Subcutaneous adipose tissue (tissue), 4 donors: ENCODE data around the gene PDE6A. TPM values are rescaled to one million over a fixed set of nuclear protein-coding genes. Genes with fewer than 3 reads are reported as not detected.

Experiments used
- total RNA-seq, 4 donors: library from RNA; depleted of rRNA; stranded (reverse); fragments of >200 nt; gene quantifications; one replicate each; pipeline ENCODE4 v1.1.0, GENCODE V29; 2016
- TF ChIP-seq, protein P1 (sequence below): fragments of 450-650 bp; IDR thresholded peaks from one replicate; pipeline ENCODE4 v1.5.1; 2016; ENCODE audit warnings: low read depth, mild to moderate bottlenecking, control low read depth, antibody characterized with exemption, moderate library complexity

Gene PDE6A
- total RNA-seq, 4 donors from 2014 or later: not detected

DNA sequence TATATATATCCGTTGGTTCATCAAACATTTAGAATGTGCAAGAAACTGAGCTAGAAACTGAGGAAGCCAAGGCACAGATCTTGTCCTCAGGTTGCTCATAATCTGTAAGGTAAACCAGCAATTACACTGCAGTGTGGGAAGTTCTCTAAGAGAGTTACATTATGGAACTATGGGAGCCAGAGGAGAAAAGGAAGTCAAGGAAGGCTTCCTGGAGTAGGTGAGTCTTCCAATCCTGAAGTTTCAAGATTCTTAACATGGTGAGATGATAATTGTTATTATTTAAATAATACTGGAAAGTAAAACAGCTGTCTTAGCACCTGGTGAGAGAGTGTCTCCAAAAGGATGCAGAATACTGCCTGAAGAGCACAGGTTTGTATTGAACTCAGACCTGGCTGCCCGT lies 44.2 kb downstream of the PDE6A start:
- TF ChIP-seq, protein P1, sequence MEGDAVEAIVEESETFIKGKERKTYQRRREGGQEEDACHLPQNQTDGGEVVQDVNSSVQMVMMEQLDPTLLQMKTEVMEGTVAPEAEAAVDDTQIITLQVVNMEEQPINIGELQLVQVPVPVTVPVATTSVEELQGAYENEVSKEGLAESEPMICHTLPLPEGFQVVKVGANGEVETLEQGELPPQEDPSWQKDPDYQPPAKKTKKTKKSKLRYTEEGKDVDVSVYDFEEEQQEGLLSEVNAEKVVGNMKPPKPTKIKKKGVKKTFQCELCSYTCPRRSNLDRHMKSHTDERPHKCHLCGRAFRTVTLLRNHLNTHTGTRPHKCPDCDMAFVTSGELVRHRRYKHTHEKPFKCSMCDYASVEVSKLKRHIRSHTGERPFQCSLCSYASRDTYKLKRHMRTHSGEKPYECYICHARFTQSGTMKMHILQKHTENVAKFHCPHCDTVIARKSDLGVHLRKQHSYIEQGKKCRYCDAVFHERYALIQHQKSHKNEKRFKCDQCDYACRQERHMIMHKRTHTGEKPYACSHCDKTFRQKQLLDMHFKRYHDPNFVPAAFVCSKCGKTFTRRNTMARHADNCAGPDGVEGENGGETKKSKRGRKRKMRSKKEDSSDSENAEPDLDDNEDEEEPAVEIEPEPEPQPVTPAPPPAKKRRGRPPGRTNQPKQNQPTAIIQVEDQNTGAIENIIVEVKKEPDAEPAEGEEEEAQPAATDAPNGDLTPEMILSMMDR: no peak

DNA sequence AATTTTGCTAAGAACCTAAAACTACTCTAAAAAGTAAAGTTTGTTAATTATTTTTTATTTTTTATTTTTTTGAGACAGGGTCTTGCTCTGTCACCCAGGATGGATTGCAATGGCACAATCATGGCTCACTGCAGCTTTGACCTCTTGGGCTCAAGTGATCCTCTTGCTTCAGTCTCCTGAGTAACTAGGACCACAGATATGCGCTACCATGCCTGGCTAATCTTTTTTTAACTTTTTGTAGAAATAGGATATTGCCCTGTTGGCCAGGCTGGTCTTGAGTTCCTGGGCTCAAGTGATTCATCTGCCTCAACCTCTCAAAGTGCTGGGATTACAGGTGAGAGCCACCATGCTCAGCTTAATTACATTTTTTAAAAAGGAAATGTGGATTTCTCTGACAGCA lies 45.8 kb downstream of the PDE6A start:
- TF ChIP-seq, protein P1: no peak

DNA sequence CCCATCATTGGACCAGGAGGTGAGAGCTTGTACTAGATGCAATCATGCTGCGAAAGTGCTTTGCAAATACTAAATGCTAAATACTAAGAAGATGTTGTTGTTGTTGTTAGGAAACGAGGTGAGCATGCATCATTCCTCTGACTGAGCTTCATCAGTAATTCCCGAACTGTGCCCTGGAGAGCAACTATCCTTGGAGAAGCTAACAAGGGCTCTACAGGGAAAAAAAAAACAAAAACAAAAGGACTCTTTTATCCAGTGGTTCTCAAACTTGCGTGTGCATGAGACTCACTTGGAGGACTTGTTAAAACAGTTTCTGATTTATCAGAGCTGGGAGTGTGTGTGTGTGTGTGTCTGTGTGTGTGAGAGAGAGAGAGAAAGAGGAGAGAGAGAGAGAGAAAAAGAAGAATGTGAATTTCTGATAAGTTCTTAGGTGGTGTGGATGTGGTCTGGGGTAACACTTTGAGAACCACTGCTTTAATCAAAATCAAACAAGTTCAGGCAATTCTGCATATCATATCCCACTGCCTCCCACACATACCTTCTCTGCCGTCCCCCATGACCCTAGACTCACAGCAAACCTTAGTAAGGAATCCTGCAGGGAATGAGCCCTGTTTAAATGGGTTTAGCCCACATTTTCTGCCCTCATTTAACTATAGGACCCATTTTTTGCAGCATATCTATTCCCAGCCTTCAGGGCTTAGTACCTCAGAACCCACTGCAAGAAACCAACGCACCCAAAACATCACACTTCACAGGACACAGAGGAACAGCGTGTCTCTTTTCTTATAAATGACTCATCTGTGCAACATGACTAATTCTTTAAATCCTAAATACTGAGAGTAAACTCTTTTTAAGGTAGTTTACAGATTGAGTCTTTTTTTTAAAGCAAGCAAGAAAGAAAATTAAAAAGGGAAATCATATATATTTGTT lies 48.9 kb downstream of the PDE6A start:
- TF ChIP-seq, protein P1: no peak

DNA sequence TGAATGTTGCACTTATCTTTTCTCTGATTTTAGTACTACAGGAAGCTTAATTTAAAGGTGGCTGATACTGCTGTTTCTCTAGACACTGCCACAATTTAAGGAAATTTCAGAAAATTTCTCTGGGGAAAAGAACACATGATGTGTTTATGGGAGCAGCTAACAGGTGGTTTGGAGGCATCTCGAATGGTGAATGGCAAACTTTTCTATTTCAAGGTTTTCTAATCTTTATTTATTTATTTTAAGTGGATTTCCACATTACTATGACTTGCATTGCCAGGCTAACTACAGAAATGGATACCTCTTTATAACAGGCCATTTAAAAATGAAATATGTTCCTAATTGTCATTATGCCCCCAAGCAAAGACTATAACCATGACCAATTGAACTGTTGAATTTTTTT lies 50.4 kb downstream of the PDE6A start:
- TF ChIP-seq, protein P1: no peak

DNA sequence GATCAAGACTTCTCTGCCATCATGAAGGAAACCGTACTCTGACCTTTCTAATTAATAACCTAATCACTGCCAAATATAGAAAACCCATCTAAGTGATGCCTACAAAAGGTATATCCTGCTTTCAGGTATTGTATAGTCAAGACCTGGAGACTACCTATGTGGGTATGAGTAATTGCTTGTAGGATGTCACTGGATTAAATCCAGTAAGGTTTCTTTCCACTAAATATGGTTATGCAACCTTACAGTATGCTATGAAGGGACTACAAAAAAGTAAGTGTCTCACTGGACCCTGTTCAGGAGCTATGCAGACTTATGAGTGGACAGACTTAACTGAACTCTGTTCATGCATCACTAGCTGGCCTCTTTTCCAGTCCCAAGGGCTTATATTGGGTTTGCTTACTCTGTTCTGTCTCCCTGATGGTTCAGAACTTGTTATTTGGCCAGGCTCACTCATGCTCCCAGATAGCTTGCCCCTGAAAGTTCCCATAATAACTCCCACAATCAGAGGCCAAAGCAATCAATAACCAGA lies 51.1 kb downstream of the PDE6A start:
- TF ChIP-seq, protein P1: no peak

DNA sequence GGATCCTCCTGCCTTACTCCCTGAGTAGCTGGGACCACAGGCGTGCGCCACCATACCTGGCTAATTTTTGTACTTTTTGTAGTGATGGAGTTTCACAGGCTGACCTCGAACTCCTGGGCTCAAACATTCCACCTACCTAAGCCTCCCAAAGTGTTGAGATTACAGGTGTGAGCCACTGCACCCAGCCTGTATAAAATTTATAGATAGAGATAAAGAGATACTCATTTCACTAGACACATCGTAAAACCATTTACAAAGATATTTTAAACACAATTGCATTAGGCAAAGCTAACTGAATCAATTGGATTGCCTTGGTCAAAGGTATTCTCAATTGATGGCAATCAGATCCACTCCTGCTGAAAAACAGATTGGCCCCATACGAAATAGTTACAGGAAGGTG lies 52.0 kb downstream of the PDE6A start:
- TF ChIP-seq, protein P1: no peak

DNA sequence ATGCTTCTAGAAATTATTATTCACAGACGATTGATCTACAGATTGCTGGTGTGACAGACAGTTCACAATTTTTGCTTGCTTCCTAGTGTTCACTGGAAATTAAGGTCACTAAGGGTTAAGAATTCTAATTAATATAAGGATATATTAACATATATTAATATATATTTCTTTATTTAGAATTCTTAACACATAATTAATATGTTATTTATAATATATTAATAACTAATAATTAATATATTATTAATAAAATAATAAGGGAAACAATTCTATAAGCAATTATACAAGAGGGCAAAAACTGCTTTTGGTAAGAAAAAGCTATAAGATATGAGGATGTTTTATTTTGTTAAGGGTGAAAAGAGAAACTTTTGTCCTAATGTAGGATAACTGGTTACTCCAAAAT lies 56.3 kb downstream of the PDE6A start:
- TF ChIP-seq, protein P1: no peak
